NCI-H2081 (cell line): ENCODE data around the gene ATP8B3.
A peak's percentile ranks its signal among the peaks of the same experiment; 100 is the strongest.

Experiments
- DNase-seq, 2 experiments: peaks; one replicate each; lab custom pipeline; 2025; lab: John Stamatoyannopoulos, UW

ATP8B3 gene, protein sequence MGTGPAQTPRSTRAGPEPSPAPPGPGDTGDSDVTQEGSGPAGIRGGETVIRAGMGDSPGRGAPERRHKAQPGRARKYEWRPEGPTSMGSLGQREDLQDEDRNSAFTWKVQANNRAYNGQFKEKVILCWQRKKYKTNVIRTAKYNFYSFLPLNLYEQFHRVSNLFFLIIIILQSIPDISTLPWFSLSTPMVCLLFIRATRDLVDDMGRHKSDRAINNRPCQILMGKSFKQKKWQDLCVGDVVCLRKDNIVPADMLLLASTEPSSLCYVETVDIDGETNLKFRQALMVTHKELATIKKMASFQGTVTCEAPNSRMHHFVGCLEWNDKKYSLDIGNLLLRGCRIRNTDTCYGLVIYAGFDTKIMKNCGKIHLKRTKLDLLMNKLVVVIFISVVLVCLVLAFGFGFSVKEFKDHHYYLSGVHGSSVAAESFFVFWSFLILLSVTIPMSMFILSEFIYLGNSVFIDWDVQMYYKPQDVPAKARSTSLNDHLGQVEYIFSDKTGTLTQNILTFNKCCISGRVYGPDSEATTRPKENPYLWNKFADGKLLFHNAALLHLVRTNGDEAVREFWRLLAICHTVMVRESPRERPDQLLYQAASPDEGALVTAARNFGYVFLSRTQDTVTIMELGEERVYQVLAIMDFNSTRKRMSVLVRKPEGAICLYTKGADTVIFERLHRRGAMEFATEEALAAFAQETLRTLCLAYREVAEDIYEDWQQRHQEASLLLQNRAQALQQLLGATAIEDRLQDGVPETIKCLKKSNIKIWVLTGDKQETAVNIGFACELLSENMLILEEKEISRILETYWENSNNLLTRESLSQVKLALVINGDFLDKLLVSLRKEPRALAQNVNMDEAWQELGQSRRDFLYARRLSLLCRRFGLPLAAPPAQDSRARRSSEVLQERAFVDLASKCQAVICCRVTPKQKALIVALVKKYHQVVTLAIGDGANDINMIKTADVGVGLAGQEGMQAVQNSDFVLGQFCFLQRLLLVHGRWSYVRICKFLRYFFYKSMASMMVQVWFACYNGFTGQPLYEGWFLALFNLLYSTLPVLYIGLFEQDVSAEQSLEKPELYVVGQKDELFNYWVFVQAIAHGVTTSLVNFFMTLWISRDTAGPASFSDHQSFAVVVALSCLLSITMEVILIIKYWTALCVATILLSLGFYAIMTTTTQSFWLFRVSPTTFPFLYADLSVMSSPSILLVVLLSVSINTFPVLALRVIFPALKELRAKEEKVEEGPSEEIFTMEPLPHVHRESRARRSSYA (N-terminal part only)

DNA sequence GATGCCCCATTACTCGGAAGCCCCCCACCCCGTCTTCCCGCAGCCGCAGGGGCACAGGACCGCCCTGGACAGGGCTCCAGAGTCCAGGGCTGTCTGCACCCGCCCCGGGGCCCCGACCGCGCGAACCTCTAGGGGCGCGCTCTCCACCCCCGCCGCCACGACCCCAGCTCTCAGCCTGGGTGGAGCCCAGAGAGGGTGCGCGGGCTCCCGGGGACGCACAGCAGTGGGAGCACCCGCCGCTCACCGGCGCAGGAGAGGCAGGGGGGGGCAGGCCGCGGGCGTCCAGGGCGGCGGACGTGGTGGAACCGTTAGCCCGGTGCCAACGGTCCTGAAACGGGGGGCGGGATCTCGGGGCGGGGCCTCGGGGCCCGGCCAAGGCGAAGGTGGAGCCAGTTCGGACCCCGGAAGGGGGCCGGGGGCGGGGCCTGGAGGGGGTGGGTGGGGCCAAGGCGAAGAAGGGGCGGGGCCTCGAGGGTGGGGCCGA is at the start of gene ATP8B3:
ATP8B3 (minus strand) TSS at position 335 of the 484 bp plus-strand sequence. CDS start 540 bp downstream, outside the sequence.
- DNase-seq: no peak

DNA sequence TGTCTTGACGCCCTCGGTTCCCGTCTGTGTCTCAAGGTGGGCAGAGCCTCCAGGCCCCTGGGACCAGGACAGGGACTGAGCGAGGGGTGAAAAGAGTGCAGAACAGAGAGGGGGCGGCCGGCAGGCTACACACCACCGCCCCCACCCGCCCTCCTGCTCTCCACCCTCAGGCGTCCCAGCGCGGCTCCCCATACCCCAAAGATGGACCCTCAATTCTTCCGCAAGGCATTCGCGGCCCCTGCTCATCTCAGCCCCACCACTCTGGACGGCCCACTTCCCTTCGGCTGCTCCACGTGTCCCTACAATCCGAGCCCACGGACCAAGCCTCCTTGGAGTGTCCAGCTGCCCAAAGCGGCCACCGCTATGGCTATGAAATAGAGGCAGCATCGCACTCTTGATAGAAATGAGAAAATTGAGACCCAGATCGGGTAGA is 49.5 kb upstream of the ATP8B3 start:
- no peak for DNase-seq

DNA sequence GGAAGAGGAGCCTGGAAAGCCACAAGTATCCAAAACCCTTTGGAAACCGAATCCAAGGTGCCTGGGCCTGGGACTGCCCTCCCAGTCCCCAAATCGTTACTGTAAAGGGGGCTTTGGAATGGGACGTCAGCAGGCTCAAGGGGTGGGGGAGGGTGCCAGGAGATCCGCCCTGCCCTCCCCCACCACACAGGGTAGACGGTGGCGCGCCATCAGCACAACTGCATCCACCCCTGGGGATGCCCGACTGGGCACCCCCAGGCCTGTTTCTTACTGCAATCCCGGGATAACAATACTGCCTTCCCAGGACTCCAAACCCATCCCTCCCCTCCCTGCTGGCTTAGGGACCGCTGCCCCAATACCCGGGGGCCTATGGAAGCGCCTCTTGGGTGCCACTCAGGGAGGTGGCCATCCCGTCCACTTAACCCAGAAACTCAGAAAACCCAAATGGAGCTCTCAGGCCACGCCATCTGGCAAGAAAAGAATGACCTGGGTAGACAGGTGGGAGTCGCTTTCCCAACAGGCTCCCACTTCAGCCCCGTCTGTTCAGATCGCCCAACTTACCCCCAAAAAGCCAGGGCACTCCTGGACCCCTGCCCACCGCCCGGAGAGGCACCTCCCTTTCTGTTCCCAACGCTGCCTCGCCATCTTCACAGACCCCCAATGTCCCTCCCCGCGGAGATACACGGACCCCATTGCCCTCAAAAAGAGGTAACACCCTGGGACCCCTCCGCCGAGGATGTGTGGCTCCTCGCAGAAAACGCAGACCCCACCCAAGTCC is 48.9 kb upstream of the ATP8B3 start:
- no peak for DNase-seq

DNA sequence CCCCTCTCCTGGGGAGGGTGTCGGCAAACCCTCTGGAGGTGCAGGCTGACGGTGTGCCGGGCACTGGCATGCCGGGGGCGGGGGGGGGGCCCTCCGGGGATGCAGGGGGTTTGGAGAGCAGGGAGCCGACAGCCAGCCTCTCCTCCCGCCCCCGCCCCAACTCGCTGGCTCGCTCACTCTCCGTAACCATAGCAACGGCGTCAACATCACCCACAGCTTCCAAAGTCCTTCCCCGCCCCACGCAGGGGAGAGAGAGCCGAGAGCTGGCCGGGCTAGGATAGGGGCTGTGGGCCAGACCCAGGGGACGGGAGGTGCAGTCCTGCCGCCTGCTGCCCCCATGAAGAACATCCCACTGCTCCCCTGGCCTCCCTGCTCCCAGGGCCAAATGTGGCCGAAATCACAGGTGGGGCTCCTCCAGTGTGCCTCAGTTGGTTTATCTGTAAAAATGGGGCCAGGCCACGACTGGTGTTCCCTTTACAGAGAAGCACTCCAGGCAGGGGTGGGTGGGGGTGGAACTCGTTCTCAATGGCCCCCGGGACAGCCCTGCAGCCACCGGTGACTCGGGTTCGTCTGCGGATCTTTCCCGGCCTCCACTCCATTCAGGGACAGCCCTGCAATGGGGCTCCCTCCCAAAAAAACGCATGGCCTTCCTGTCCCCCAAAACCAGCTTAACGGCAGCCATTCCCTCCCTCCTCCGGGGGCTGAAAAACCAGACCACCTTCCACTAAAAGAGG is 48.1 kb upstream of the ATP8B3 start:
- peak in 1 of 2 experiments; percentile 4 for DNase-seq

DNA sequence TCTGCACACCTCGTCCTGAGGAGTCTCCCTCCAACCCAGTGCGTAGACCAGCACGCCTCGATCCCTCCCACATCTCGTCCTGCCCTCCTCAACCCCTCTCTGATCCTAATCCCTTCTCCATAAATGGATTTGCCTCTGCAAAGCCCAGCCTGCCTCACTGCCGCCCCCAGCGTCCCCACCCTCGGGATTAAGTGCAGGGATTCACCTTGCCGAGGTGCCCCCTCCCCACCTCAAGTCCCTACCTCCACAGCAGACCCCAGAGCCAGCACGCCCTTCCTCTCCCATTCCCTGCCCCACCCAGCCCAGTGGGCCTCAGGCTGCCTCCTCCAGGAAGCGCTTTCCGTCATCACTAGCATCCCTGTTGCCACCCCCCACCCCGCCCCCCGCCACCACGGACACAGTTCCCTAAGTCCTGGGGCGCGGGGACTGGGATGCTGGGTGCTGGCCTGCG is 47.3 kb upstream of the ATP8B3 start:
- DNase-seq: no peak

DNA sequence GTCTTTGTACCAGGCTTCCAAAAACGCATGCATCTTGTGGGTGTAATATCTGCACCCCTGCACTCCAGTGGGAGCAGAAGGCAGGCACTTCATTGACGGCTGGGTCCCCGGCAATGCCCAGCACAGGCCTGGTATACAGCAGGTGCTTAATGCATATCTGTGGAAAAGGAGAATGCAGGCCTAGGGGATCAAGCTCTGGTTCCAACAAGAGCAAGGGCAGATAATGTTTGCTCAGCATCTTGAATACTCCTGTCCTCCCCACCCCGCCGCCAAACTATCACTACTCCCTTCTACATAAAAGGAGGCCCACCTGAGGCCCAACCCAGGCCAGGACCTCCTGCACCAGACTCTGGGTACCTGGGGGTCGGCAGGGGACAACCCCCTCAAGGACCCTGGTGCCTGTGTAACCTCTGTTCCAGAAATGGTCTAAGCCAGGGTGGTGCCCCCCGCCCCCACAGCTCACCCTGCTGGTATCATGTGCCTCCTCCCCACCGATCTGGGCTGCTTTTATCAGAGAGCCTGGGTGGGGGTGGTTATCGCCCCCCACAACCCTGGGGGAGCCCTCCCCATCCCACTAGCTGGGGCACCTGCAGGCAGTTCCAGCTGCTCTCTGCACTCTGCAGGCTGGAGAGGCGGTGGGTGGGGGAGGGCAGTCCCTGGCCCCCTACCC is 46.5 kb upstream of the ATP8B3 start:
- no peak for DNase-seq

DNA sequence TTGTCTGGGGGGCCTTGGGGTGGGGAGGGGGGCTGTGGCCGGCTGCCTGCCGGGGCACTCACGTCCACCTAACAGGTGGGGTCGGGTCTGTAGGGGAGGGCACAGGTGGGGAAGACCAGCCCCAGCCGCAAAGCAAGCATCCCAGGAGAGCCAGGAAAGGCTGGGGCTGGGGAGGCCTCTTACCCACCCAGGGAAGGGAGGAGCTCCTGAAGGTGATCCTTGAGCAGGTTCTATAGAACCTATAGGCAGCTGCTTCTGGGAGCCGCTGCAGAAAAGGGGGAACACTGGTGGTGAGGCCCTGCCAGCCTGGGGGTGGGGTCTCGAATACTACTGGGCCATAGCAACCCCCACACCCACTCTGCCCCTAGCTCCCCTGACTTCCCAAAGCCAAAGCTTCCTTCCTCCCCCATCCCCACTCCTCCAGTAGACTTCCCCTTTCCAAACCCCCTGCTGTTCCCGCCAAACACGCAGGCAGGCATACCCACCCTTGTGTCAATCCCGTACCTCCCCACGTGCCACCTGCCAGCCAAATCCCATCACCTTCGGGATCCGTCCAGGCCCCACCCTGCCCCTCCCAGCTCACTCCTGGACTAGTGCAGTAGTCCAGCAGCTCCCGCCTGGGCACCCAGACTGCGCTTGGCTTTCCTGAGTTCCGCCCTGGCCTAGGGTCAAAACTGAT is 45.7 kb upstream of the ATP8B3 start:
- no peak for DNase-seq

DNA sequence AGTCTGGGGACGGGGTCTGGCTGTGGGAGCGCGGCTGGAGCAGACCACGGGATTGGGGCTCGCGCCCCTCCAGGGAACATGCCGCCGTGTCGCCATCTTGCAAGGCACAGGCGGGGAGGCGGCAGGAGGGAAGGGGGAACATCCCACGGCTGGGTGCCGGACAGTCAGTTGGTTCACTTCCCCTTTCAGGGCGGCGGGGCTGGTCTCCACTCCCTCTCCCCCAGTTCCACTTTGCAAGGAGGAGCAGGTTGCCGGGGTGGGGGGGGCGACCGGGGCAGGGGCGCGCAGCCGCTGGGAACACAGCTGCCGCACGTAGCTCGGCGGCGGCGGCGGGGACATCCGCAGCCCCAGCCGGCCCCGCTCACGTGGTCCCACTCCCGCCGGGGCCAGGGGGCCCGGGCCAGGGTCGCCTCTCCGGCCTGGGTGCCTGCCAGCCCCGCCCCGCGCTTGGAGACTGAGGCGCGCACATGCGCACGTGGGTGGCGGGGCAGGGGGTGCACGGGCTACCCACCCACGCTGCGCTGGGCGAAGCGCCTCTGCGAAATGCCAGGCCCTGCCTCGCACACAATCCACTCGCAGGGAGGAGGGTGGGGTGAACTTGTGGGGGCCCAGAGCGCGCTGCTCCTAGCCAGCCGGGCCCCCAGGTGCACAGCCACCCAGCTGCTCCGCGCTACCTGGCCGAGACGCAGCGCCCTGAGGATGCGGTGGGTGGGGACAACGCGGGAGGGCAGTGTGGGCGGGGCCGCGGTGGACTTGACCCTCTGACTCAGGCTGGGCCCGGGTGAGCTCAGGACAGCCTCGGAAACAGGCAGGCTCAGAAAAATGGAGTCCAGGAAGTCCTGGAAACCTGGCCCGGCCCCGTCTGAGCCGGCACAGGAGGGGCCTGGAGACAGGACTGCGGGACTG is 44.9 kb upstream of the ATP8B3 start:
- no peak for DNase-seq

DNA sequence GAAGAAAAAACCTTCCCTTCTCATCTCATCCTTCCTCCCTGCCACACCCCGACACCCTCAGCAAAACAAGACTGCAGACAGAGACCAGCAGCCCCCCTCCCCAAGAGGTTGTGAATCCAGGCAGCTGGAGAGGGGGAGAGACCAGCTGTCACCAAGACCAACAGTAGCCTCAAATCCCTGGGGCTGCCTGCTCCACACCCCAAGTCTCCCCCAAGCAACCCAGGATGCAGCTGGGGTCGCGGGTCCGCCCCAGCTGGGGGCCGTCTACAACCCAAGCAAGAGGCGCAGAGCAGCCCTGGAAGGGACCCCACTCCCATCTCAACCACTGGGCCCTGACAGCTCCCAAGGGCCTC is 44.2 kb upstream of the ATP8B3 start:
- no peak for DNase-seq

DNA sequence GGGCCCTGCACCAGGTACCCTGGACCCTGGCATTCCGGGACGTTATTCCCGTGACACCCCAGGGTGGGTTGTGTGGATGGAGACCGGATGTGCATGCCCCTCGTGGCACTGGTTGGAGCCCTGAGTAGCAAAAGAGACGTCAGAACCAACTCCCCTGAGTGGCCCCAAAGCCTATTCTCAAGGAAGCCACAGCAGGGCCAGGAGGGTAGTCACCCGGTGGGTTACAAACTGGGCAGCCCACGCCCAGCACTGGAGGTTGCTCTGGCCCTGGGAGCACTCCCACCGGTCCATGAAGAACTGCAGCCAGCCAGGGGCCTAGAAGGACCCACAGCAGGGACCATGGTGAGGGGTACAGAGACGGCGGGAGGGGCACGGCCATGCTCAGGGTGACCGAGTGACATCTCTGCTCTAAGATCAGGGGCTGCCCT is 43.8 kb upstream of the ATP8B3 start:
- no peak for DNase-seq

DNA sequence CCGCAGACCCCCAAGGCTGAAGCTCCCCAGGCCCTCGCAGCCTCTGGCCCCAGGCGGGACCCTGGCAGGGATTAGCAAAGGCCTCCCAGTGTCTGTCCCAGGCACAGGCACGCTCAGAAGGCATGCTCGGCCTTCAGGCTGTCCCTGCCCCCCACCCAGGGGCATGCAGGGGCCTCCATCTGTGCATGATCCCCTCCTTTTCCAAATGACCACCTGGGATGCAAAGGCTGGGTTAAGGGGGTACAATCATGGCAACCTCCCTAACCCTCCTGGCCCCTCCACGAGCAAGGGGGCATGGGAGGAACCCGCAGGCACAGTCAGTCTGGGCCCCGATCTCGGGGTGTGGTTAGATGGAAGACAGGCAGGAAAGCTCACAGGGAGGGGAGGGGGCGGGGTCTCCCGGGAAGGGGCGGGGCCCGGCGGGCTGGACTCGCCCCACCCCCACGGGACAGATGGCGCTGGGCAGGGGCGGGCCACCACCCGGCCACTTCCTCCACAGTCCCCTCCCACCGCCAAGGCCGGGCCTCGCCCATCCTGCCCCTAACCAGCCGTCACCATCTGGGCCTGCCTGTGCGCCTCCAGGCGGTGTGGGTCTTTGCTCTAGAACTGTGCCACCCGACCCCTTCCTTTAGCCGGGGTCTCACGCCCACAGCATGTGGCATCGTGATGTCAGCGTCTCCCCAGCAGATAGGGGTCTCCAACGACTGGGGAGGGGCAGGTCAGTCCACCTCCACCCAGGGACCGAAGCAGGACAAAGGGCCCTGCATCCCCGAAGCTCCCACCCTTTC is 43.2 kb upstream of the ATP8B3 start:
- no peak for DNase-seq

DNA sequence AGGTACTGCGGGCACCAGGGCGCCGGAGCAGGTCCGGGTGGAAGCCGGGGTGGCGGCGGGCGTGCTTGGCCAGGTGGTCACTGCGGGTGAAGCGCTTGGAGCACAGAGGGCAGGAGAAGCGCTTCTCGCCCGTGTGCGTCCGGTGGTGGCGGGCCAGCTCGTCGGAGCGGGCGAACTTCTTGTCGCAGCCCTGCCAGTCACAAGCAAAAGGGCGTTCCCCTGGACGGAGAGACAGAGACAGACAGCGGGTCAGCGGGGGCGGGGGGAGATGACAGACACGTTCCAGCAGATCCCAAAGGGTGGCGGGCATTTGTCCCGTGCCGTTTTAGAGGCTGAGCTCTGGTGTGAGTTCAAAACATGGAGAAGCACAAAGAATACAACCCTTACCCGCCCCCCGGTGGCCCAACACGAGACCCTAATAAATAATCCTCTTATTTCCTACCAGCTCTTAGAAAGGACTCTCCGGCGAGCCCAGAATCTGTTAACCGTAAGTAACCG is 42.5 kb upstream of the ATP8B3 start:
- DNase-seq: no peak

DNA sequence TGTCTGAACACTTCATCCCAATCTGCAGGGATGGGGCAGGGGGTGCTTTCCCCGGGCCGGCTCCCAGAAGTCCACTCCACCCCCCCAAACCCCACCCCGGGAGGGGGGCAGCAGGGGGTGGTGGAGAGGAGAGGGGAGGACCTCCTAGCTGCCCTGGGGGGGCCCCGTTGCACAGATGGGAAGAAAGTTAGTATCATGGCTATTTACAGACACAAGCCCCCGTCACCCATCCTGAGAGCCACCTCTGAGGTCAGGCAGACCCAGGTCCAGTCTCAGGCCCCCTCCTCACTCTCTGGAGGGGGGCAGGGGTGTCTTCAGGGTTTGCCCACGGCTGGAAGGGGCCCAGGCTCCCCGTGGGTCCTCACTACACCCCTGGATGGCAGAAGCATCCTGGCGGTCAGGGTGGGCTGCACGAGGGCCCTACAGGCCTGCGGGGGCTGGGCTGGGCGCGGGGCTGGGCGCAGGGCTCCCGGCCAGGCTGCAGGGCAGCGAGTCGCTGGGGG is 42.0 kb upstream of the ATP8B3 start:
- DNase-seq: no peak

DNA sequence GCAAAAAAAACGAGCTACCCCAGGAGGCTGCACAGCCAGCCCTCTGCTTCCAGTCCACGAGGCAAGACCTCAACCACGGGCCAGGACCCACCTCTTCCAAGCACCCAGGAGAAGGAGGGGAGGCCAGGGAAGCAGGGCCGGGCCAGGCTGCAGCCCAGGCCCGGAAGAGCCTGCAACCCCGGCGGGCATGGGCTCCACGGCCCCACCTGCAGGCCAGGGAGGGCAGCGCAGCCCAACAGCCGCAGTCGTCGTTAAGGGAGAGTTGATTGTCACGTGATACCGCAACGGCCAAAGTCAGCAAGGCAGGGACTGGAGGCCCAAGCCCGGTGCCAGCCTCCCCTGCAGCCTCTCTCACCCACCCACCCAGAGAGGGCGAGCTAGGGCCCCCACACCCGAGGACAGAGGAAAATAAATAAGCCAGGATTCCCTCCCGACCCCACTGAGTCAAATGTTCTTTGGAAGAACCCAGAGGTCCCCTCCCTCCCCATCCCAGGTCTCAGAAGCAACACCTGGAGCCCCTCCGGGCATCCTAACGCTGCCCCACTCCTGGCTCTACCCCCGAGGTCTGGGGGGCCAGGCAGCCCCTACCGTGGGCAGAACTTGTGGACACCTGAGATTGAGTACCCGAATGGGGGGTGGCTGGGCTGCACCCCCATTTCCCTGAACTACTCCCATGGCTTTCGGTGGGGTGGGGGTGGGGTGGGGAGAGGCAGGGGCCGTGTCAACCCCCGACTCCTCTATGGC is 41.4 kb upstream of the ATP8B3 start:
- peak; percentile 52 to 71 for DNase-seq

DNA sequence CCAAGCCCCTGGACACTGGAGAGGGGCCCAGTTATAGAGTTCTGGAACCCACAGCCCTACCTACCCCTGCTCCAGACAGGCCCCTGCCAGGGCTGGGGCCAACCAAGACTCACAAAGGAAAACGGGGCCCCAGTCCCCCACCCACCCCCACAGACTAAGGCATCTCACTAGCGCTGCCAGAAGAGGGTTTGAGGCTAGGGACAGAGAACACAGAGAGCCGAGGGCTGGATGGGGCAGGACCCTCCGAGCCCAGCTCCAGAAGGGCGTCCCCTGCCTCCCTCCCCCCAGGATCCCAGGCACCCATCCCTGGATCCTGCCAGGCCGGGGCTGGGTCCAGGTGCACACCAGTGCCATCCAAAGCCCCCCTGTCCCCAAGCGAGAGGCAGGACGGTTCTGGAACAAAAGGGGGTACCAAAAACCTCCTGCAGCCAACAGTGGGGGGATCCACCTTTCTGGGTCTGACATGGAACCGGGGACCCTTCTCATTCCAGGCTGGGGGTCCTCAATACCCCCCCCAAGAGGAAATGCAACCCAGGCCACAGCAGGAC is 40.6 kb upstream of the ATP8B3 start:
- DNase-seq: no peak
